Measurements from ENCODE around the gene CLCA1. TPM values are rescaled to one million over a fixed set of nuclear protein-coding genes. Genes with fewer than 3 reads are reported as not detected.

The CLCA1 gene
- total RNA-seq, 2 donors from 2014 or later = not detected

- Histone ChIP-seq H3K27ac (no peak overlapping the region), H3K4me3 (no peak overlapping the region), H3K27me3 (no peaks in the 10 kb centered on the region), H3K9me3 (no peaks in the 10 kb centered on the region), H3K4me1 (no peaks in the 10 kb centered on the region), H3K36me3 (replicated peaks in 1 of 2; ENCODE audit: insufficient read depth in 1 of 2, low read depth in 2 of 2) (no peaks in the 10 kb centered on the region)
- intact Hi-C loops (cut with DNase I) = no loop called here
- WGBS, 2 donors = 75 to 80% methylated on average over 4 of the region's 4 CpGs
- ATAC-seq (no peak), DNase-seq (no peak)
- no peak for TF ChIP-seq CTCF (IDR thresholded peaks at IDR 0.05)
- TF ChIP-seq POLR2A (IDR thresholded peaks at IDR 0.05) = no peak
Measured at GRCh38 chr1:86466986-86467385, 1.7 kb upstream of the CLCA1 start.

GRCh38 chr1:86470859-86471258 lies 2.1 kb downstream of the CLCA1 start:
- DNase-seq (no peak), ATAC-seq (no peak)
- Histone ChIP-seq H3K27me3 (no peaks in the 10 kb centered on the region), H3K9me3 (no peaks in the 10 kb centered on the region), H3K36me3 (replicated peaks in 1 of 2; ENCODE audit: insufficient read depth in 1 of 2, low read depth in 2 of 2) (no peaks in the 10 kb centered on the region), H3K4me1 (no peaks in the 10 kb centered on the region), H3K4me3 (no peak overlapping the region), H3K27ac (no peak overlapping the region)
- no peak for TF ChIP-seq CTCF (IDR thresholded peaks at IDR 0.05)
- WGBS, 2 donors = 74% methylated on average over 10 of the region's 10 CpGs
- intact Hi-C loops (cut with DNase I) = no loop called here

GRCh38 chr1:86471291-86471690 lies 2.6 kb downstream of the CLCA1 start:
- H3K4me3 ChIP-seq = no peak overlapping the region
- intact Hi-C loops (cut with DNase I) = no loop called here
- no peaks in the 10 kb centered on the region for H3K27me3 ChIP-seq

DNA sequence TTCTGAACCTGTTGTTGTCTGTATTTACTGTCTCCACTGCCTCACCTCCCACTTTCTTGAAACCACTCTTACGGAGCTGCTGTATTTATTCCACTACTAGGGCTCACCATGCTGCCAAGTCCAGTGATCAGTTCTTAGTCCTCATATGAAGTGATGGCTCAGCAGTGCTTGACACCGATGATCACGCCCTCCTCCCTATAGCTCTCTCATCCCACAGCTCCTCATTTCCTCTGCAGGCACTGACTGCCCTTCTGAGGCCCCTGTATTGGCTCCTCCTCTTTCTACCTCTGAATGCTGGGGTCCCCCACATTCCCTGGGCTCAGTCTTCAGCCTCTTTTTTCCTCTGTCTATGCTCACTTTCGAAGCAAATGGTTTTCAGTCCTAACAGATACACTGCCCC lies 3.4 kb downstream of the CLCA1 start:
- Histone ChIP-seq H3K4me1 (no peaks in the 10 kb centered on the region), H3K36me3 (replicated peaks in 1 of 2; ENCODE audit: insufficient read depth in 1 of 2, low read depth in 2 of 2) (no peaks in the 10 kb centered on the region), H3K27me3 (no peaks in the 10 kb centered on the region), H3K9me3 (no peaks in the 10 kb centered on the region), H3K4me3 (no peak overlapping the region), H3K27ac (no peak overlapping the region)
- WGBS, 2 donors = 44 to 62% methylated on average over 4 of the region's 4 CpGs
- TF ChIP-seq CTCF (IDR thresholded peaks at IDR 0.05) = no peak
- no peak for TF ChIP-seq POLR2A (IDR thresholded peaks at IDR 0.05)
- no peak for DNase-seq
- ATAC-seq = no peak
- intact Hi-C loops (cut with DNase I) = no loop called here

More at GRCh38 chr1:86471291-86471690, 2.6 kb downstream of the CLCA1 start:
- no peaks in the 10 kb centered on the region for H3K9me3 ChIP-seq
- DNase-seq = no peak
- TF ChIP-seq CTCF (IDR thresholded peaks at IDR 0.05) (no peak), POLR2A (IDR thresholded peaks at IDR 0.05) (no peak)
- ATAC-seq = no peak
- H3K4me1 ChIP-seq = no peaks in the 10 kb centered on the region
- H3K36me3 ChIP-seq (replicated peaks in 1 of 2; ENCODE audit: insufficient read depth in 1 of 2, low read depth in 2 of 2) = no peaks in the 10 kb centered on the region
- H3K27ac ChIP-seq = no peak overlapping the region

GRCh38 chr1:86472767-86473166 lies 4.0 kb downstream of the CLCA1 start:
- Histone ChIP-seq H3K36me3 (replicated peaks in 1 of 2; ENCODE audit: insufficient read depth in 1 of 2, low read depth in 2 of 2) (no peaks in the 10 kb centered on the region), H3K4me1 (no peaks in the 10 kb centered on the region), H3K27me3 (no peaks in the 10 kb centered on the region), H3K4me3 (no peak overlapping the region), H3K27ac (no peak overlapping the region), H3K9me3 (no peaks in the 10 kb centered on the region)
- intact Hi-C loops (cut with DNase I) = no loop called here
- no peak for ATAC-seq
- DNase-seq = no peak
- 45 to 48% methylated on average over 3 of the region's 3 CpGs for WGBS, 2 donors
- no peak for TF ChIP-seq CTCF (IDR thresholded peaks at IDR 0.05)
- TF ChIP-seq POLR2A (IDR thresholded peaks at IDR 0.05) = no peak
